HTR-8/SVneo (cell line): ENCODE measurements around the gene SEPTIN1.
"Not testable (repeated sequence)": the region's sequence is repeated elsewhere in the genome, so short reads cannot be mapped to it uniquely, and the experiment has no call there.

ENCODE experiments used
- DNase-seq: peaks from one replicate; pipeline ENCODE4 v3.0.0; 2011; ENCODE audit warnings: low spot score, mixed read lengths; ENCODE audit not compliant: insufficient read length
- FAIRE-seq: peaks from 2 replicates; lab custom pipeline; 2011; peaks lifted over from hg19 to GRCh38; lab: Jason Lieb, UNC

The SEPTIN1 gene

GRCh38 chr16:30406795-30407101, 24.4 kb upstream of the SEPTIN1 start:
- no peak for FAIRE-seq

GRCh38 chr16:30401768-30402425, 19.5 kb upstream of the SEPTIN1 start:
- FAIRE-seq (no peak), DNase-seq (no peak)

More at GRCh38 chr16:30406795-30407101, 24.4 kb upstream of the SEPTIN1 start:
- DNase-seq, result no peak

DNA sequence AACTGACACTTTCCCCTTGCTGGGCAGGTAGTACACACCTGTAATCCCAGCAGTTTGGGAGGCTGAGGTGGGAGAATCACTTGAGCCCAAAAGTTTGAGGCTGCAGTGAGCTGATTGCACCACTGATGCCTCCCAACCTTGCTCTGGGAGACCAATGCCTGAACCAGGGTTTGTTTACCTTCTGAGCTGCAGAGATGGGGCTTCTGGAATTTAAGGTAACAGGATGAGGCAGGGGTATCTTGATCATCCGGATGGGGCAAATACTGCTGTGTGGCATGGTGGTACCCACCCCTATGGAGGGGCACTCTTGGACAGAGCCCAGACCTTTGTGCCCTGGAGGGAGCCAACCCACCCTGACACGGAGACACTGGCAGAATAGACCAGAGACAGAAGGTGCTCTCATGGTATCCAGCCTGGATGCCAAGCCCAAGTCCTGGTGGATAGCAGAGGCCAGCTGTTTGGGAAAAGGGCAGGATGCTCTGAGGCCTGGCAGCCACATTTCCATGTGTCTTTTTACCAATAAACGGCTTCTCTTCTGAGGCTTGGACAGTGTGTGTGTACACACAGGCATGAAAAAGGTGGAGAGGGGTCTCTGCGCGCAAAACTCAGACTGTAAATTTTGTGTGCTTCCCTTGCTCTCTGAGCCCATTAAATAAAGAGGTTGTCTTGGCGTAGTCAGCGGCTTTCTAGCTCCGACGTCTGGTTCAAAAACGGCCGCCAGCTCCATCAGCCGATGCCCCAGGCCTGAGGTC, 17.2 kb upstream of the SEPTIN1 start:
- no peak for FAIRE-seq

GRCh38 chr16:30398661-30399434, 16.5 kb upstream of the SEPTIN1 start:
- FAIRE-seq, result no peak

More for the DNA sequence above, 17.2 kb upstream of the SEPTIN1 start:
- DNase-seq, result no peak

DNA sequence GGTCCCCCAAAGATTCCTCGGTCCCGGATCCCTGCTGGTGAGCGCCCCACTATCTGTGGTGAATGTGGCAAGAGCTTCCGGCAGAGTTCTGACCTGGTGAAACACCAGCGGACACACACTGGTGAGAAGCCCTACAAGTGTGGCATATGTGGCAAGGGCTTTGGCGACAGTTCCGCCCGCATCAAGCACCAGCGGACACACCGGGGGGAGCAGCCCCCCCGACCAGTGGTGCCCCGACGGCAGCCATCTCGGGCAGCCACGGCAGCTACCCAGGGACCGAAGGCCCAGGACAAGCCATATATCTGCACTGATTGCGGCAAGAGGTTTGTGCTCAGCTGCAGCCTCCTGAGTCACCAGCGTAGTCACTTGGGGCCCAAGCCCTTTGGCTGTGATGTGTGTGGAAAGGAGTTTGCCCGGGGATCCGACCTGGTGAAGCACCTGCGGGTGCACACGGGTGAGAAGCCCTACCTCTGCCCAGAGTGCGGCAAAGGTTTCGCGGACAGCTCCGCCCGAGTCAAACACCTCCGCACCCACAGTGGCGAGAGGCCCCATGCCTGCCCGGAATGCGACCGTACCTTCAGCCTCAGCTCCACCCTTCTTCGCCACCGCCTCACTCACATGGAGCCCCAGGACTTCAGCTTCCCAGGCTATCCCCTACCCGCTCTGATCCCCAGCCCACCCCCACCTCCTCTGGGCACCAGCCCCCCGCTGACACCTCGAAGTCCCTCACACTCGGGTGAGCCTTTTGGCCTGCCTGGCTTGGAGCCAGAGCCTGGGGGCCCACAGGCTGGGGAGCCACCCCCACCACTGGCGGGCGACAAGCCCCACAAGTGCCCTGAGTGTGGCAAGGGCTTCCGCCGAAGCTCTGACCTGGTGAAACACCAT, 15.7 kb upstream of the SEPTIN1 start:
- FAIRE-seq, result no peak
- DNase-seq, result no peak

More at GRCh38 chr16:30398661-30399434, 16.5 kb upstream of the SEPTIN1 start:
- no peak for DNase-seq

DNA sequence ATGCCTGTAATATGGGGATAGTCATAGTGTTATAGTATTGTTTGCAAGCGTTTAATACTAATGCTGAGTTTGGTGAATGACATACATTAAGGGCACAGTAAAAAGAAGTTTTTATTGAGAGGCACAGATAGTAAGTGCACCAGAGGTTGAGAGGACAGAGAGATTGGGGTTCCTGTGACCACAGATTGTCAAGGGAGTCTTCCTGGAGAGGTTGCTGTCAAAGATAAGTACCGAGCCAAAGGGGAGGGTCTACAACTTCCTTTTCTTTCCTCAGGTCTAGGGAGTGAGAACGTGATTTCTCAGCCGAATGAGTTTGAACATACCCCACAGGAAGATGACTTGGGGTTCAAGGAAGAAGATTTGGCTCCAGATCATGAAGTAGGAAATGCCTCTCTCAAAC, 14.7 kb upstream of the SEPTIN1 start:
- no peak for FAIRE-seq
- DNase-seq, result no peak

DNA sequence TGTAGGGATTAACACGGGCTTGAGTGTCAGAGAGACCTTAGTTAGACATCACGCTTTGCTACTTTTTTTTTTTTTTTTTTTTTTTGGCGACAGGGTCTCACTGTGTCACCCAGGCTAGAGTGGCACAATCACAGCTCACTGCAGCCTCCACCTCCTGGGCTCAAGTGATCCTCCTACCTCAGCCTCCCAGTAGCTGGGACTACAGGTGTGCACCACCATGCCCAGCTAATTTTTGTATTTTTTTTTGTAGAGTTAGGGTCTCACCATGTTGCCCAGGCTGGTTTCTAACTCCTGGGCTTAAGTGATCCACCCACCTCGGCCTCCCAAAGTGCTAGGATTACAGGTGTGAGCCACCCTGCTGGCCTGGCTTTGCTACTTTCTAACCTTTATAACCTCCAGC, 14.3 kb upstream of the SEPTIN1 start:
- DNase-seq, FAIRE-seq: not testable (repeated sequence)

- FAIRE-seq (no peak), DNase-seq (no peak)
Observed at GRCh38 chr16:30395992-30396585, 13.7 kb upstream of the SEPTIN1 start.

DNA sequence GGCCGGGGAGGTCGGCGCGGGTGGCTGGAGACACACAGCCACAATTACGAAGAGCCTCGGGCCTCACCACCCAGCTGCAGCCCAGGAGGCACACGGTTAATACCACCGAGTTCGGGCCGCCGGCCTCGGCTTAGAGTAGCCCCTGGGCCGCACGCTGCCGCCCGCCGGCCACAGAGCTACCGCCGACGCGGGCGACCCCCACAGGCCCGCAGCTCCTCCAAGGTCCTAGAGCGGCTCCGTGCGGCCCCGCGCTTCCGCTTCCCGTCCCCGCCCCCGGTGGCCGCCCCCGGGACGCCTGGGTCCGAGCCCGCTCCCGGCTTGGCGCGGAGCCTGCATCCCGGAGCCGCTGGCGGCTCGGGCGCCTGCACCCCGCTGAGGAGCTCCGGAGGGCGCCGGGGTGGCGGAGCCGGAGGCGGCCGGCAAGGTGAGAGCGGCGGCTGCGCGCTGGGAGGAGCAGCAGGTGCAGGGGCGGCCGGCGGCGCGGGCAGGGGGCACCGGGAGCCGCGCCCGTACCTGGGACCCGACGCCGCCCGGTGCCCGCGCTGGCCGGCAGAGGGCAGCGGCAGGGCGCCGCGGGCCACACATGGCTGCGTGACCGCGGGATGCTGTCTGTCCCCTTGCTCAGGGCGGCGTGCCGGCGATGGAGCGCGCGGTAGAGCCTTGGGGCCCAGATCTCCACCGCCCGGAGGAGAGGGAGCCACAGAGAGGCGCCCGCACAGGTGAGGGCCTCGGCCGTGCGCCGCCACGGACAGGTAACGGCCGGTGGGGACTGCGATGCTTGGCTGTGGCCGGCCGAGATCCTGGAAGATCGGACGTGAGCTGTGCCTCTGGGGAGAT, 13.0 kb upstream of the SEPTIN1 start, which contains the start of gene ZNF48:
Gene ZNF48 (plus strand): TSS at position 266 of the 837 bp plus-strand sequence. CDS start 375 bp downstream, at position 641.
- DNase-seq (peak; percentile 78), FAIRE-seq (peak; percentile 20)

DNA sequence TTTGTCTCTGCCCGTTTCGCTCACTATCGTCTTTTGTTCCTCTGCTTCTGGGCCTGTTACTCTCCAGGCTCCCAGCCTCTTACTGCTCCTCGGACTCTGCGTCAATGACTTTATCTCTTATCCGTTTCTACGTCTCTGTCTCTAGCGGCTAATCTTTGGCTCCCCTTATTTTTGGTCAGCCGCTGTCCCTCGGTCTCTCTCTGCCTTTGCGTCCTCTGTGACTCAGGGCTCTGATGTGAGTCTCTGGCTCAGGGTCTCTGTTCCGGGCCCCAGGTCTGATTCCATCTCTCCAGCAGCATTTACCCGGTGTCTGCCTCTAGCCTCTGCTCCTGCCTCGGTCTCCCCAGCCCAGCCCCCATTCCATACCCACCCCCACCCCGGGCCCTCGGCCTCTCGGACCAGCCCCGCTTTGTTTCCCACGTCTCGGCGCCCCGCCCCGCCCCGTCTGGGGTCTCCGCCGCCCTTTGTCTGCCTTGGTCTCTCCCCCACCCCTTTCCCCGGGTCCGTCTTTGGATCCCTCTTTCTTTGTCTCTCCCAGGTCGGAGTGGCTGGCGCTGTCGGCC, 12.3 kb upstream of the SEPTIN1 start:
- DNase-seq (no peak), FAIRE-seq (no peak)

DNA sequence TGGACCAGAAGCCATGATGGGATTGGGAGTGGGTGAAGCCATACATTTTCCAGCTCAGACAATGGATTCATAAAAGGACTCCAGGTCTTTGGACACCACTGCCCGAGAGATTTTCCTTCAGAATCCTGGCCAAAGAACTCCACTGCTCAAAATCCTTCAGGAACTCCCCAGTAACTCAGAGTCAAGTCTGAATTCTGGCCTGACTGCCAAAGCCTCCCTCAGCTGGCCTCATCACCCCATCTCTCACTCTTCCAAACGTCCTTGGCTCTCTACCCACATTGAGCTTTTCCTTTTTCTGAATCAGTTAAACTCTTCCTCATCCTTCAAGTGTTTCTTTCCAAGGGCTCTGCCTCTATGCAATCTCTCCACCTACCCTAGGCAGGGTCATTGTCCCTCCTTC, 1.2 kb upstream of the SEPTIN1 start:
- DNase-seq (no peak), FAIRE-seq (no peak)

DNA sequence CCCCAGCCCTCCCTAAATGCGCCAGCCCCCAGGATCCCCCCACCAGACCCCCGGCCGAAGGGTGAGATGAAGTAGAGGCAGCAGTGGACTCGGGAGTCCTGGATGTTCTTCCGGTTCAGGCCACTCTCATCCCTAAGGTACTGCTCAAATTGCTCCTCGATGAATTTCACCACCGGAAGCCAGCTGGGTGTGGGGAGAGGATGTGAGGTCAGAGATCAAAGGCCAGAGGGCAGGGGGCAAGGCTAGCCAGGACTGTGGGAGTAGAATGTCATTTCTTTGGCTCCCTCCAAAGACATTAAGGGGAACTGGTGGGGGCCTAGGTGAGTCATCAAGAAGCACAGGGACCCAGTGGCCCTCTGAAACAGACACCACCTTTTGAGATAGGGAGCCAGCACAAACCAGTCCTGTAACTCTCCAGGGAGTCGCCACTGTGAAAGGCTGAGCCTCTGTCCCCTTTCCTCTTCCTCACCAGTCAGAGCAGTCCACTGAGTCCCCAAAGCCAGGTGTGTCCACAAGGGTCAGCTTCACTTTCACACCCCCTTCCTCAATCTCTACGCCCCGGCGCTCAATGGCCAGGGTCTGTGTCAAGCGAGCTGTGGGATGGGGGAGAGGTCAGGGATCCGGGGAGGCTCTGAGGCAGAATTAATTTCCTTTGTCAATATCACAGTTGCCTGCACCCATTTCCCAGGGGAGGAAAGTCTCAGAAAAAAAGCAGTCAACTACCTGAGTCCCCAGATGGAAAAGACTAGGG, 895 bp downstream of the SEPTIN1 start:
- FAIRE-seq (no peak), DNase-seq (no peak)

- FAIRE-seq (no peak), DNase-seq (no peak)
Observed at GRCh38 chr16:30380803-30381208, 1.6 kb downstream of the SEPTIN1 start.

DNA sequence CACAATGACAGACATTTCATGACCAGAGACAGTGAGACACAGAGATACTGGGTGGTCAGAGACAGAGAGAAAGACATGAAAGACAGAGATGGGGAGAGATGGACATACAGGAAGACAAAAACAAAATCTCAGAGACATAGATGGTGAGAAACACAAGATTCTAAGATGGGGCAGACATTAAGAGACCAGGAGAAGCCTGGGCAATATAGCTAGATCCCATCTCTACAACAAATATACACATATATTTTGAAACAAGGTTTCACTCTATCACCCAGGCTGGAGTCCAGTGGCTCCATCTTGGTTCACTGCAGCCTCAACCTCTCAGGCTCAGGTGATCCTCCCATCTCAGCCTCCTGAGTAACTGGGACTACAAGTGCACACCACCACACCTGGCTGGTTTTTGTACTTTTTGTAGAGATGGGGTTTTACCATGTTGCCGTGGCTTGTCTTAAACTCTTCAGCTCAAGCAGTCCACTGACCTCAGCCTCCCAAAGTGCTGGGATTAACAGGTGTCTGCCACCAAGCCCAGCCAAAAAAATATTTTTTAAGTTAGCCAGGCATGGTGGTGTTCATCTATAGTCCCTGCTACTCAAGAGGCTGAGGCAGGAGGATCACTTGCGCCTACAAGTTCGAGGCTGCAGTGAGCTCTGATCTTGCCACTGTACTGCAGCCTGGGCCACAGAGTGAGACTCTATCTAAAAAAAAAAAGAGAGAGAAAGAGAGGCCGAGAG, 2.1 kb downstream of the SEPTIN1 start:
- FAIRE-seq (no peak), DNase-seq (no peak)

DNA sequence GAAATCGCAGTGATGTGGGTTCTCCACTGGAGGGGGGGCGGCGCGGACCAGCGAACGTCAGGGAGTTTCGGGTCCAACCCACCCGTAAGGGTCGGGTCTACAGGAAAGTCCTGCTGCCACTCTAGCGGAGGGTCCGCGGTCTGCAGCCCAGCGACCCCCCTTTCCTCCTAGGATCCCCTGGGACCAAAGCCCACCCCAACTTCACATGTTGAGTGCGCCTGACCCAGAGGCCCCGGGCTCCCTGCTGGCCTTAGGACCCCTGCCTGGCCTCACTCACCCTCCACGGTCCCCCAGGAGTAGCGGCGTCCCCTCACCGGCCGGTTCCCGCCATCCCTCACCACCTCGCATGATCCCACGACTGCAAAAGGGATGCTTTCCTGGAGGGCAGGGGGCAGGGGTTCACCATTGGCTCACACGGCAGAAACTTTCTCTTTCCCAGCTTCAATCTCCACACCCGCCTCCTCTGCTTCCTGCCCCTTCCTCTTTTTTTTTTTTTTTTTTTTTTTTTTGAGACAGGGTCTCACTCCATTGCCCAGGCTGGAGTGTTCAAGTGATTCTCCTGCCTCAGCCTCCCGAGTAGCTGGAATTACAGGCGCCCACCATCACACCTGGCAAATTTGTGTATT, 3.1 kb downstream of the SEPTIN1 start:
- FAIRE-seq, result no peak

GRCh38 chr16:30378236-30379157, 3.9 kb downstream of the SEPTIN1 start:
- peak; percentile 87 for FAIRE-seq
- DNase-seq, result peak; percentile 95

More for the DNA sequence above, 3.1 kb downstream of the SEPTIN1 start:
- no peak for DNase-seq
